ENCODE measurements around the gene TIMM10B.

TIMM10B gene

GRCh38 chr11:6504166-6504565 lies 22.9 kb downstream of the TIMM10B start:
- TF ChIP-seq SIN3A (IDR thresholded peaks at IDR 0.05; ENCODE audit: borderline replicate concordance, insufficient read depth, low read length) (no peak), POLR2AphosphoS5 (IDR thresholded peaks at IDR 0.05; ENCODE audit: low read depth, low read length) (no peak), TAF1 (IDR thresholded peaks at IDR 0.05; ENCODE audit: borderline replicate concordance, insufficient read depth, low read length) (no peak), REST (IDR thresholded peaks at IDR 0.05; ENCODE audit: insufficient read depth in 1 of 2, low read depth in 2 of 2, low read length in 2 of 2) (no peak), FOXP2 (optimal IDR thresholded peaks at IDR 0.05; ENCODE audit: borderline replicate concordance, extremely low read depth, extremely low read length, insufficient read depth) (no peak)

- TF ChIP-seq FOXP2 (optimal IDR thresholded peaks at IDR 0.05; ENCODE audit: borderline replicate concordance, extremely low read depth, extremely low read length, insufficient read depth), result no peak
- no peak for TF ChIP-seq REST (IDR thresholded peaks at IDR 0.05; ENCODE audit: insufficient read depth in 1 of 2, low read depth in 2 of 2, low read length in 2 of 2)
- TF ChIP-seq POLR2AphosphoS5 (IDR thresholded peaks at IDR 0.05; ENCODE audit: low read depth, low read length), result no peak
- no peak for TF ChIP-seq SIN3A (IDR thresholded peaks at IDR 0.05; ENCODE audit: borderline replicate concordance, insufficient read depth, low read length)
- no peak for TF ChIP-seq TAF1 (IDR thresholded peaks at IDR 0.05; ENCODE audit: borderline replicate concordance, insufficient read depth, low read length)
Observed at GRCh38 chr11:6505577-6506240, 24.4 kb downstream of the TIMM10B start.

GRCh38 chr11:6516865-6517264 lies 35.6 kb downstream of the TIMM10B start:
- TF ChIP-seq SIN3A (IDR thresholded peaks at IDR 0.05; ENCODE audit: borderline replicate concordance, insufficient read depth, low read length) (no peak), POLR2AphosphoS5 (IDR thresholded peaks at IDR 0.05; ENCODE audit: low read depth, low read length) (no peak), FOXP2 (optimal IDR thresholded peaks at IDR 0.05; ENCODE audit: borderline replicate concordance, extremely low read depth, extremely low read length, insufficient read depth) (no peak)

- TF ChIP-seq TAF1 (IDR thresholded peaks at IDR 0.05; ENCODE audit: borderline replicate concordance, insufficient read depth, low read length), result no peak
- TF ChIP-seq SIN3A (IDR thresholded peaks at IDR 0.05; ENCODE audit: borderline replicate concordance, insufficient read depth, low read length), result no peak
- TF ChIP-seq POLR2AphosphoS5 (IDR thresholded peaks at IDR 0.05; ENCODE audit: low read depth, low read length), result no peak
- no peak for TF ChIP-seq FOXP2 (optimal IDR thresholded peaks at IDR 0.05; ENCODE audit: borderline replicate concordance, extremely low read depth, extremely low read length, insufficient read depth)
- no peak for TF ChIP-seq REST (IDR thresholded peaks at IDR 0.05; ENCODE audit: insufficient read depth in 1 of 2, low read depth in 2 of 2, low read length in 2 of 2)
Observed at GRCh38 chr11:6520265-6520664, 39.0 kb downstream of the TIMM10B start.

GRCh38 chr11:6523253-6523652 lies 42.0 kb downstream of the TIMM10B start:
- TF ChIP-seq REST (IDR thresholded peaks at IDR 0.05; ENCODE audit: insufficient read depth in 1 of 2, low read depth in 2 of 2, low read length in 2 of 2), result no peak
- no peak for TF ChIP-seq POLR2AphosphoS5 (IDR thresholded peaks at IDR 0.05; ENCODE audit: low read depth, low read length)
- TF ChIP-seq TAF1 (IDR thresholded peaks at IDR 0.05; ENCODE audit: borderline replicate concordance, insufficient read depth, low read length), result no peak
- no peak for TF ChIP-seq FOXP2 (optimal IDR thresholded peaks at IDR 0.05; ENCODE audit: borderline replicate concordance, extremely low read depth, extremely low read length, insufficient read depth)
- no peak for TF ChIP-seq SIN3A (IDR thresholded peaks at IDR 0.05; ENCODE audit: borderline replicate concordance, insufficient read depth, low read length)
